GM23338 (cell line): Measurements from ENCODE around the gene SMIM35.

ENCODE experiments used
- CREB1 ChIP-seq: fragments of 250-450 bp; sonication (Bioruptor Pico); IDR thresholded peaks from 2 replicates; pipeline ENCODE4 v1.5.0; 2020; ENCODE audit warnings: low read depth, mild to moderate bottlenecking, moderate library complexity
- CTCF ChIP-seq, 2 experiments: fragments of 200-600 bp in 1 of 2; sonication (generic) in 1 of 2; conservative IDR thresholded peaks; 2 replicates each; pipeline versions ENCODE4 v1.5.1 to v1.6.1; 2016 to 2017; ENCODE audit warnings: antibody characterized with exemption in 2 of 2, low read depth in 2 of 2, mild to moderate bottlenecking in 2 of 2, moderate library complexity in 1 of 2

GRCh38 chr11:117998664-117999353 lies 88.0 kb downstream of the SMIM35 start:
- TF ChIP-seq CTCF (conservative IDR thresholded peaks at IDR 0.05; ENCODE audit: low read depth in 2 of 2) (no peak), CREB1 (CRISPR knock-in tag) (no peak)
